Measurements from ENCODE around the gene RAB11FIP4.

The RAB11FIP4 gene

GRCh38 chr17:31408586-31408985 lies 17.1 kb downstream of the RAB11FIP4 start:
- DNase-seq (ENCODE audit: low spot score) = no peak

GRCh38 chr17:31411707-31412285 lies 20.3 kb downstream of the RAB11FIP4 start:
- DNase-seq (ENCODE audit: low spot score) = no peak

- DNase-seq (ENCODE audit: low spot score) = no peak
Observed at GRCh38 chr17:31412511-31412910, 21.0 kb downstream of the RAB11FIP4 start.

- DNase-seq (ENCODE audit: low spot score) = no peak
Observed at GRCh38 chr17:31413081-31413799, 21.8 kb downstream of the RAB11FIP4 start.

GRCh38 chr17:31413874-31414549 lies 22.5 kb downstream of the RAB11FIP4 start:
- peak; percentile 94 for DNase-seq (ENCODE audit: low spot score)

GRCh38 chr17:31414550-31414918 lies 23.1 kb downstream of the RAB11FIP4 start:
- no peak for DNase-seq (ENCODE audit: low spot score)

GRCh38 chr17:31415004-31415454 lies 23.6 kb downstream of the RAB11FIP4 start:
- no peak for DNase-seq (ENCODE audit: low spot score)

- DNase-seq (ENCODE audit: low spot score) = no peak
Observed at GRCh38 chr17:31415640-31416502, 24.4 kb downstream of the RAB11FIP4 start.

GRCh38 chr17:31416503-31416923 lies 25.0 kb downstream of the RAB11FIP4 start:
- DNase-seq (ENCODE audit: low spot score) = peak; percentile 98

GRCh38 chr17:31417051-31417792 lies 25.7 kb downstream of the RAB11FIP4 start:
- DNase-seq (ENCODE audit: low spot score) = no peak

GRCh38 chr17:31418773-31419350 lies 27.4 kb downstream of the RAB11FIP4 start:
- DNase-seq (ENCODE audit: low spot score) = peak; percentile 64

GRCh38 chr17:31422443-31422842 lies 31.0 kb downstream of the RAB11FIP4 start:
- DNase-seq (ENCODE audit: low spot score) = no peak

- no peak for DNase-seq (ENCODE audit: low spot score)
Observed at GRCh38 chr17:31424944-31425281, 33.4 kb downstream of the RAB11FIP4 start.

- DNase-seq (ENCODE audit: low spot score) = peak; percentile 79
Observed at GRCh38 chr17:31425282-31426040, 34.0 kb downstream of the RAB11FIP4 start.

GRCh38 chr17:31427684-31428083 lies 36.2 kb downstream of the RAB11FIP4 start:
- no peak for DNase-seq (ENCODE audit: low spot score)

GRCh38 chr17:31428111-31428510 lies 36.6 kb downstream of the RAB11FIP4 start:
- no peak for DNase-seq (ENCODE audit: low spot score)

- no peak for DNase-seq (ENCODE audit: low spot score)
Observed at GRCh38 chr17:31428512-31428911, 37.0 kb downstream of the RAB11FIP4 start.

- DNase-seq (ENCODE audit: low spot score) = no peak
Observed at GRCh38 chr17:31431098-31431851, 39.8 kb downstream of the RAB11FIP4 start.

GRCh38 chr17:31431852-31432658 lies 40.6 kb downstream of the RAB11FIP4 start:
- DNase-seq (ENCODE audit: low spot score) = no peak
